Fibroblast of mammary gland (primary cell): ENCODE data around the gene CRYZL1.

Experiments
- DNase-seq: peaks from one replicate; pipeline ENCODE4 v3.0.0-alpha.2; 2010; ENCODE audit warnings: low read depth
- H3K4me3 ChIP-seq: 2 replicates; pipeline ENCODE4 v1.5.1; 2011; ENCODE audit warnings: low read depth, mild to moderate bottlenecking, low read length, moderate library complexity; ENCODE audit not compliant: control insufficient read depth
- TF ChIP-seq, protein P1 (sequence below): conservative IDR thresholded peaks from 2 replicates; pipeline ENCODE4 v1.5.1; 2011; ENCODE audit warnings: low read depth, low read length, inconsistent platforms; ENCODE audit not compliant: control insufficient read depth, insufficient read depth

Gene CRYZL1

DNA sequence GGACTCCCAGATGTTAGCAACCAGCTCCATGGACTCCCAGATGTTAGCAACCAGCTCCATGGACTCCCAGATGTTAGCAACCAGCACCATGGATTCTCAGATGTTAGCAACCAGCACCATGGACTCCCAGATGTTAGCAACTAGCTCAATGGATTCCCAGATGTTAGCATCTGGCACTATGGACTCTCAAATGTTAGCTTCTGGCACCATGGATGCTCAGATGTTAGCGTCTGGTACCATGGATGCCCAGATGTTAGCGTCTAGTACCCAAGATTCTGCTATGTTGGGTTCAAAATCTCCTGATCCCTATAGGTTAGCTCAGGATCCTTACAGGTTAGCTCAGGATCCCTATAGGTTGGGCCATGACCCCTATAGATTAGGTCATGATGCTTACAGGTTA is 89.9 kb downstream of the CRYZL1 start:
- no peak overlapping the region for H3K4me3 ChIP-seq
- TF ChIP-seq, protein P1, sequence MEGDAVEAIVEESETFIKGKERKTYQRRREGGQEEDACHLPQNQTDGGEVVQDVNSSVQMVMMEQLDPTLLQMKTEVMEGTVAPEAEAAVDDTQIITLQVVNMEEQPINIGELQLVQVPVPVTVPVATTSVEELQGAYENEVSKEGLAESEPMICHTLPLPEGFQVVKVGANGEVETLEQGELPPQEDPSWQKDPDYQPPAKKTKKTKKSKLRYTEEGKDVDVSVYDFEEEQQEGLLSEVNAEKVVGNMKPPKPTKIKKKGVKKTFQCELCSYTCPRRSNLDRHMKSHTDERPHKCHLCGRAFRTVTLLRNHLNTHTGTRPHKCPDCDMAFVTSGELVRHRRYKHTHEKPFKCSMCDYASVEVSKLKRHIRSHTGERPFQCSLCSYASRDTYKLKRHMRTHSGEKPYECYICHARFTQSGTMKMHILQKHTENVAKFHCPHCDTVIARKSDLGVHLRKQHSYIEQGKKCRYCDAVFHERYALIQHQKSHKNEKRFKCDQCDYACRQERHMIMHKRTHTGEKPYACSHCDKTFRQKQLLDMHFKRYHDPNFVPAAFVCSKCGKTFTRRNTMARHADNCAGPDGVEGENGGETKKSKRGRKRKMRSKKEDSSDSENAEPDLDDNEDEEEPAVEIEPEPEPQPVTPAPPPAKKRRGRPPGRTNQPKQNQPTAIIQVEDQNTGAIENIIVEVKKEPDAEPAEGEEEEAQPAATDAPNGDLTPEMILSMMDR: no peak
- DNase-seq: no peak

DNA sequence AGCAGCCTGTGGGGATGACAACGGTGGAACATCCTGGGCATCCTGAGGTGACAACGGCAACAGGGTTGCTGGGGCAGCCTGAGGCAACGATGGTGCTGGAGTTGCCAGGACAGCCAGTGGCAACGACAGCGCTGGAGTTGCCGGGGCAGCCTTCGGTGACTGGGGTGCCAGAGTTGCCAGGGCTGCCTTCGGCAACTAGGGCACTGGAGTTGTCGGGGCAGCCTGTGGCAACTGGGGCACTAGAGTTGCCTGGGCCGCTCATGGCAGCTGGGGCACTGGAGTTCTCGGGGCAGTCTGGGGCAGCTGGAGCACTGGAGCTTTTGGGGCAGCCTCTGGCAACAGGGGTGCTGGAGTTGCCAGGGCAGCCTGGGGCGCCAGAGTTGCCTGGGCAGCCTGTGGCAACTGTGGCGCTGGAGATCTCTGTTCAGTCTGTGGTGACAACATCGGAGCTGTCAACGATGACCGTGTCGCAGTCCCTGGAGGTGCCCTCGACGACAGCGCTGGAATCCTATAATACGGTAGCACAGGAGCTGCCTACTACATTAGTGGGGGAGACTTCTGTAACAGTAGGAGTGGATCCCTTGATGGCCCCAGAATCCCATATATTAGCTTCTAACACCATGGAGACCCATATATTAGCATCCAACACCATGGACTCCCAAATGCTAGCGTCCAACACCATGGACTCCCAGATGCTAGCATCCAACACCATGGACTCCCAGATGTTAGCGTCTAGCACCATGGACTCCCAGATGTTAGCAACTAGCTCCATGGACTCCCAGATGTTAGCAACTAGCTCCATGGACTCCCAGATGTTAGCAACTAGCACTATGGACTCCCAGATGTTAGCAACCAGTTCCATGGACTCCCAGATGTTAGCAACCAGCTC is 90.5 kb downstream of the CRYZL1 start:
- DNase-seq: no peak
- TF ChIP-seq, protein P1: no peak
- no peak overlapping the region for H3K4me3 ChIP-seq

DNA sequence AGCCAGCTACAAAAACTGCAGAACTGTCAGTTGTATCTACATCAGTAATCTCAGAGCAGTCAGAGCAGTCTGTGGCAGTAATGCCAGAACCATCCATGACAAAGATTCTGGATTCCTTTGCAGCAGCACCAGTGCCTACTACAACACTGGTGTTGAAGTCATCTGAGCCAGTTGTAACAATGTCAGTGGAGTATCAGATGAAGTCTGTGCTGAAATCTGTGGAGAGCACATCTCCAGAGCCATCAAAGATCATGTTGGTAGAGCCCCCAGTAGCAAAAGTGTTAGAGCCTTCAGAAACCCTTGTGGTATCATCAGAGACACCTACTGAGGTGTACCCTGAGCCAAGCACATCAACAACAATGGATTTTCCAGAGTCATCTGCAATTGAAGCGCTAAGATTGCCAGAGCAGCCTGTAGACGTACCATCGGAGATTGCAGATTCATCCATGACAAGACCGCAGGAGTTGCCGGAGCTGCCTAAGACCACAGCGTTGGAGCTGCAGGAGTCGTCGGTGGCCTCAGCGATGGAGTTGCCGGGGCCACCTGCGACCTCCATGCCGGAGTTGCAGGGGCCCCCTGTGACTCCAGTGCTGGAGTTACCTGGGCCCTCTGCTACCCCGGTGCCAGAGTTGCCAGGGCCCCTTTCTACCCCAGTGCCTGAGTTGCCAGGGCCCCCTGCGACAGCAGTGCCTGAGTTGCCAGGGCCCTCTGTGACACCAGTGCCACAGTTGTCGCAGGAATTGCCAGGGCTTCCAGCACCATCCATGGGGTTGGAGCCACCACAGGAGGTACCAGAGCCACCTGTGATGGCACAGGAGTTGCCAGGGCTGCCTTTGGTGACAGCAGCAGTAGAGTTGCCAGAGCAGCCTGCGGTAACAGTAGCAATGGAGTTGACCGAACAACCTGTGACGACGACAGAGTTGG is 91.4 kb downstream of the CRYZL1 start:
- TF ChIP-seq, protein P1: no peak
- DNase-seq: no peak
- H3K4me3 ChIP-seq: no peak overlapping the region

DNA sequence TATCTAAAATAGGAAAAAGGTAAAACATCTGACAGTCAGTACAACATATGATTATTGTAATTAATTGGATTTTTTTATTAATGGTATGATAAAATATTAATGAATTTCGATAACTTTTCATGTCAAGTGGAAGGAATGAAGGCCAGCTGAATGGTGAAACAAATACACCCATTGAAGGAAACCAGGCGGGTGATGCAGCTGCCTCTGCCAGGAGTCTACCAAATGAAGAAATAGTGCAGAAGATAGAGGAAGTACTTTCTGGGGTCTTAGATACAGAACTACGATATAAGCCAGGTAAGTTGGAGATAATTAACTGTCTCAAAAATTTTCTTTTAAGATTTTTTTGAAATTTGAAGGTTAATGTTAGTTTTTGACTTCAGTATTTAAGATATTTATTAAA is 95.5 kb downstream of the CRYZL1 start:
- TF ChIP-seq, protein P1: no peak
- DNase-seq: no peak
- H3K4me3 ChIP-seq: no peak overlapping the region

DNA sequence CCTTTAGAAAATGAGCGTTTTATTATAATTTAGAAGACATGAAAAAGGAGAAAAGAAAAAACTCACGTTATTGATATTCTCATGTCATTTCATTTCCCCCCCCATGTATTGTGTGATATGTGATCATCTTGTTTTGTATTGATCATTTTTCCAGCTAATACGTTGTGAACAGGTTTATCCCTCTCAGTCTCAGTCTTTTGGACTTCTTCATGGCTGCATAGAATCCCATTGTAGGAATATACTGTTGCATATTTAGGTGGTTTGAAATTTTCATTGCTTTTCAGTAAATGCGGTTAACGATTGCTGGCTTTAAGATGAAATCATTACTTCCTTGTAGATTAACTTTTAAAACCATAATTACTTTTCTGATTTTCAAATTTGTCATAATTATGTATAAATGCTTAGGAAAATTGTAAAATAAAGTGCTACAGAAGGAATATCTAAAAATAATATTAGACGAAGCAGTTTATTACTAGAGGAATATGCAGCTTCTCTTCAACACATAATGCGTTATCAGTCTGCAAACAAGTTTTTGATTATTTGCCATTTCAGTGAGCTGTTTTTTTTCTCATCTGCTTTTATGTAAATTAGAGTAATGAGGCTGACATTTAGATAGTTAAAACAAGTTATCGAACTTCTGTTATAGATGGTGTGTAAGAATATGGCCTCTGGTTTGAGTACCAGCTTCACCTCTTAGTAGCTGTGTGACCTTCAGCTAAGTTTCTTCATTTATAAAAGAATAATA is 96.9 kb downstream of the CRYZL1 start:
- TF ChIP-seq, protein P1: no peak
- DNase-seq: no peak
- peak overlapping the region; percentile 98 for H3K4me3 ChIP-seq

DNA sequence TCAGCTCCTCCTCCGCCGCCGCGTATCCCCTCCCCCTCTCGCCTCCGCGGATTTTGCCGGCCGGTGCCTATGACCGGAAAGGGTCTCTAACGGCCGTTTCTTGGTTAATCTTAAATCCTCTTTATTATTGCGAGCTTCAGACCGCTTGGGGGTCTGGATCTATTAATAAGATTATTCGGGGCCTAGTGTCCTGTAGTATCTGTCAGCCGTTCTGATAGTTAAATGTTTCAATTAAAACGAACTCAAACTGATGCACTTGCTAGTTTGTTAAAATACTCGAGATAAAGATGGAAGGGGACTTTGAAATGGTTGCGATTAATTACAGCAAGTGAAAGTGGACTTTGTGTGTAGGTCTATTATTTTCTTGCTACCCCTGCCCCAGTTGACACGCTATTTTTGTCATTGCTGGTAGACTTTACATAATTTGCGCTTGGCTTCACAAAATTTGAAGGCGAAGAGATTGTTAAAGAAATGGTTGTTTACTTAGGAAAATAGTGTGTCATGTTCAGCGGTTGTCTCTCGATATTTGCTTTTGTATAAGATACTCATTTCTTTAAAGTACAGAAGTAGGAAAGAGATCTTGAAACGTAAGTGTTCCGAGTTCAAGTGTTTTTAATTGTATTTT is 97.9 kb downstream of the CRYZL1 start:
- DNase-seq: peak; percentile 62
- TF ChIP-seq, protein P1: no peak
- peak overlapping the region; percentile 98 for H3K4me3 ChIP-seq
